Mucosa of rectum (tissue), 2 donors: ENCODE results near the gene GPRC5A.
A peak's percentile ranks its signal among the peaks of the same experiment; 100 is the strongest.

Source experiments
- H3K27ac ChIP-seq, 2 donors: one replicate each; pipeline ENCODE4 v1.7.0; 2013; ENCODE audit warnings: inconsistent platforms in 2 of 2, low read depth in 2 of 2, low read length in 2 of 2
- H3K27me3 ChIP-seq, 2 donors: one replicate each; pipeline ENCODE4 v1.7.0; 2013; ENCODE audit warnings: low read length in 2 of 2; ENCODE audit not compliant: control insufficient read depth in 2 of 2, insufficient read depth in 2 of 2
- H3K36me3 ChIP-seq, 2 donors: one replicate each; pipeline ENCODE4 v1.7.0; 2013; ENCODE audit warnings: low read length in 2 of 2; ENCODE audit not compliant: control insufficient read depth in 2 of 2, insufficient read depth in 2 of 2
- H3K4me1 ChIP-seq, 2 donors: one replicate each; pipeline ENCODE4 v1.7.0; 2013; ENCODE audit warnings: low read length in 2 of 2, mild to moderate bottlenecking in 1 of 2; ENCODE audit not compliant: control insufficient read depth in 2 of 2, insufficient read depth in 2 of 2
- H3K4me3 ChIP-seq, 2 donors: one replicate each; pipeline ENCODE4 v1.7.0; 2013; ENCODE audit warnings: low read length in 2 of 2
- H3K9ac ChIP-seq, 2 donors: one replicate each; pipeline ENCODE4 v1.7.0; 2013; ENCODE audit warnings: low read length in 2 of 2, low read depth in 1 of 2, mild to moderate bottlenecking in 1 of 2
- H3K9me3 ChIP-seq, 2 donors: one replicate each; pipeline ENCODE4 v1.7.0; 2013; ENCODE audit warnings: low read length in 2 of 2; ENCODE audit not compliant: control insufficient read depth in 2 of 2
- donor health status: healthy.
- donor health status: Normal muscosa, but diverticular disease.

Gene GPRC5A

DNA sequence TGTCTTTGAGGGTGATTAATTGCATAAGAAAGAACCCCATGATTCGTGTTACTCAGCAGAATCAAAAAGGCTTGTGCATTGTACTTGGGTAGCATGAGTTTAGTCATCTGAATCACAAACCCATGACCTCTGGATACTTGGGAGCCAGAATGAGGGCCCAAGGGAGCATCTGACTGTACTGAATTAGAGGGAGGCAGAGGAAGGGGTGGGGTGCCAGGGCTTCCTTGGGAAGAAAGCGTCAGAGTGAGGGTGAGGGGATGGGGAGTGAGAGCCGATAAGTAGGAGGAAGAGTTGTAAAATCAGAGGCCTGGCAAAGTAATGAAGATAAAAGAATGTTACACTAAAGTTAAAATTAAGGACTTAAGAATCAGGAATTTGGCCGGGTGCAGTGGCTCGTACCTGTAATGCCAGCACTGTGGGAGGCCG is 30.8 kb downstream of the GPRC5A start:
- peaks cover 0 to 3% of the 10 kb centered on the region in 2 donors for H3K36me3 ChIP-seq
- peaks cover 4 to 7% of the 10 kb centered on the region in 2 donors for H3K4me1 ChIP-seq
- H3K9me3 ChIP-seq, result no peaks in the 10 kb centered on the region
- no peaks in the 10 kb centered on the region for H3K27me3 ChIP-seq
- H3K27ac ChIP-seq, result no peak overlapping the region
- H3K9ac ChIP-seq, result no peak overlapping the region
- H3K4me3 ChIP-seq, result no peak overlapping the region

DNA sequence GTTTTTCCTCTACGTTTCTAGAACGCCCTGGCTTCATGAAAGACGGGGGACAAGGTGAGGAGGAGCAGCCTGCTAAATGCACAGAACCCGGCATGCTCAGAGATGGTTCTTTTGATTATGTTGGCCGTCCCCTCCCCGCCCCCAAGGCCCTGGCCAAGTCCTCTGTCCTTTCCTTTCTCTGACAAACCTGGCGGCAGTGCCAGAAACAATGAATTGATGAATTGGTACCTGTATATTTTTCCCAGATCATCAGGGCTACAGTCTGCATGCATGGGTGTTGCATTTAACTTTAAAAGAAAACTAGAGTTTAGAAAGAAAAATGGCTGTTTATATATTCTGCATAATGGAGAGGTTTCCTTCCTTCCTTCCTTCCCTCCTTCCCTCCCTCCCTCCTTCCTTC is 31.6 kb downstream of the GPRC5A start:
- Histone ChIP-seq H3K4me1 (peaks cover 4 to 7% of the 10 kb centered on the region in 2 donors), H3K9me3 (no peaks in the 10 kb centered on the region), H3K9ac (no peak overlapping the region), H3K27ac (no peak overlapping the region), H3K4me3 (no peak overlapping the region), H3K36me3 (peaks cover 0 to 3% of the 10 kb centered on the region in 2 donors), H3K27me3 (no peaks in the 10 kb centered on the region)

DNA sequence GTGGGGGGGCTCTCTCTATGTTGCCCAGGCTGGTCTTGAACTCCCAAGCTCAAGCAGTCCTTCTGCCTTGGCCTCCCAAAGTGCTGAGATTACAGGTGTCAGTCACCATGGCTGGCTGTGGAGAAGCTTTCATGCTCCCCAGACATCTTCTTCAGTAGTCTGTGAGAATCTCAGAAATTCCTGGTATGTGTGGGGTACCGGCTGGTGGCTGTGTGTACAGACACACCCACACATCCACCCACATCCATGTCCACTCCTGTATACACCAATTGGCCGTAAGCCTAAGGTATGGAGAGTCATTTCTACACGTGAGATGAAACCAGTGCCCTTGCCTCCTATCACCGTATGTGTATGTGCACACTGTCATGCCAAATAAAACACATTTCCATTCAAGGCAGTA is 32.8 kb downstream of the GPRC5A start:
- peaks cover 0 to 3% of the 10 kb centered on the region in 2 donors for H3K36me3 ChIP-seq
- no peaks in the 10 kb centered on the region for H3K9me3 ChIP-seq
- H3K27me3 ChIP-seq, result no peaks in the 10 kb centered on the region
- no peak overlapping the region for H3K27ac ChIP-seq
- no peak overlapping the region for H3K4me3 ChIP-seq
- no peak overlapping the region for H3K9ac ChIP-seq
- peaks cover 4 to 7% of the 10 kb centered on the region in 2 donors for H3K4me1 ChIP-seq

DNA sequence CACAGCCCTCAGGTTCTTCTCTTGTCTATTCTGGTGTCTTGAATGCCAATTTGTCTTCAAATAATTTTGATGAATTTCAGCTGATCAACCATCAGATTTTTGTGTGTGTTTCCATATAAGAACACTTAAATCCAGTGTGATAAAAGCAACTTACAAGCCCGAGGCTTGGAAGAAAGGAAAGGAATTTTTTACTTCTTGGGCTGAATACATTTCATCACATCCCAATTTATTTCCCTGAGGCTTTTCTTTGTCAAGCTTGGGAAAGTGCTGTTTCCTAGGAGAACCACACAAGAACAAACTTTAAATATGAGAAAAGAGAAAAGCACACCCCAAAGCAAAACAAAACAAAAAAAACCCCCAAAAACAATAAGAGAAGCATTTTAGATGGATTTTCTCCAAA is 34.0 kb downstream of the GPRC5A start:
- no peak overlapping the region for H3K9ac ChIP-seq
- H3K4me1 ChIP-seq, result peaks cover 4 to 7% of the 10 kb centered on the region in 2 donors
- no peaks in the 10 kb centered on the region for H3K27me3 ChIP-seq
- no peaks in the 10 kb centered on the region for H3K36me3 ChIP-seq
- no peak overlapping the region for H3K27ac ChIP-seq
- H3K9me3 ChIP-seq, result no peaks in the 10 kb centered on the region
- no peak overlapping the region for H3K4me3 ChIP-seq

DNA sequence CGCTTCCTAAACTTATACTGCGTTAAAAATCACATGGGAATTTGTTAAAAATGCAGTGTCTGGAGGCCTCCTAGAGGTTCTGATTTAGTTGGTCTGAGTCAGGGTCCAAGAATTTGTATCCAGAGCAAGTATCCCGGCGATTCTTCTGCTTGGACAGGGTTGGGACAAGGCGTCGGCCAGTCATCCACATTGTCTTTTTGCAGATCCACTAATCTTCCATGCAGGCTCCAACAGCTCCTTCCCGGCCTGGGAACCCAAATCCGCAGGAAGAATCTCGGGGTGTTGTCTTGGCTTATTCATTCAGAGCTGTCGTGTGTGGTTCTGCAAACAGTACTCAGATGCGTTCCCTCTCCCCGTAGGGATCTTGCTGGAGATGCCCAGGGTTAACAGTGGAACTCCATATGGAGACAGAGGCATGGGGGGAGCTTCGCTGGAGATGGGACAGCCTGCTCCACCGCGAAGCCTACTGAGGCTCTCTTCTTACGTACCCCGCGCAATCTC is 35.3 kb downstream of the GPRC5A start:
- Histone ChIP-seq H3K36me3 (no peaks in the 10 kb centered on the region), H3K9me3 (no peaks in the 10 kb centered on the region), H3K27me3 (no peaks in the 10 kb centered on the region), H3K4me3 (peak overlapping the region; percentile 52 to 53), H3K9ac (peak overlapping the region in 1 of 2 donors; percentile 33), H3K4me1 (peaks cover 4 to 7% of the 10 kb centered on the region in 2 donors), H3K27ac (peak overlapping the region; percentile 63 to 64)

DNA sequence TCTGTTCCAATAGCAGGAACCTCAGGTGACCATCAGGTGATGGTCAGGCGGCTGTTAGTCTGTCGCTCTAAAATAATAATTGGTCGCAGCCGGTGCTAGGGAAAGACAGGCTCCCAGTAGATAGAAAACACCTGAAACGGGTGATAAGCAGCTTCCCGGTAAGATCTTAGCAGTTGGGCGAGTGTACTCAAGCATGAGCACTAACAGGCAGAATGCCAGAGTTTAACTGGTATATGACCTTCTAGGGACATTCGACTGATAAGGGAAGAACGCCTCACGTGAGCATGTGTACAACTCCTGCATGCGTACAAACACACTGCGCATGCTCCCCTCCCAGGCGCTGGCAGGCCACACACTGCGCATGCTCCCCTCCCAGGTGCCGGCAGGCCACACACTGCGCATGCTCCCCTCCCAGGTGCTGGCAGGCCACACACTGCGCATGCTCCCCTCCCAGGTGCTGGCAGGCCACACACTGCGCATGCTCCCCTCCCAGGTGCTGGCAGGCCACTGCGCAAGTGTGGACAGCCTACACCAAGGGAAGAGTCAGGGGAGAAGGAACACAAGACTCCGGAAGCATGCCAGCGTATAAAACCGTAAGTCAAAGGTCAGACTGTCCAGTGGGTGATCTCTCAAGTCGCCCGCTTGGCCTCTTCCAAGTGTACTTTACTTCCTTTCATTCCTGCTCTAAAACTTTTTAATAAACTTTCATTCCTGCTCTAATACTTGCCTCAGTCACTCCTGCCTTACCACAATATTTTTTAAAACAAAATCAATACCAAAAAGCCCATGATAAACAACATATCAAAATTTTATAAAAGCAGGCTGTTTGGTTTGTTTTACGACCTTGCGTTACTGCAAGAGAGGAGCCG is 36.1 kb downstream of the GPRC5A start:
- no peaks in the 10 kb centered on the region for H3K27me3 ChIP-seq
- H3K27ac ChIP-seq, result peak overlapping the region; percentile 63 to 64
- H3K4me3 ChIP-seq, result peak overlapping the region; percentile 74 to 75
- H3K9ac ChIP-seq, result peak overlapping the region; percentile 56 to 68
- H3K4me1 ChIP-seq, result peaks cover 4 to 7% of the 10 kb centered on the region in 2 donors
- no peaks in the 10 kb centered on the region for H3K9me3 ChIP-seq
- H3K36me3 ChIP-seq, result no peaks in the 10 kb centered on the region

DNA sequence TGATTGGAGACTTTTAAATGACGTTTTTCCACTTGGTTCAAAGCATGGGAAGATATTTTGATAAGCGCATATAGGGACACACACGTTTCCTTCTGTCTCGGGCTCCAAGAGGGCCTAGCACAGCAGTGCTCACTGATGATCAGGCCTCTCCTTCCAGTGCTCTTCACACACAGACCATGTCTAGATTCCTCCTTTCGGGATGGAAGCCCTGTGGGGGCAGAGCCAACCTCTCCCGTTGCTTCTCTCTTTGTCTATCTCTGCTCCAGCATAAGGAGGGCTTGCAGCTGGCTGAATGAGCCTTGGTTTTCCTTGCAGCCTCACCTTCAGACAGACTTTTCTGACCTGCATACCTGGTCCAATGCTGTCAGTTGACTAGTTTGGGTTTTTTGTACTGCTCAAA is 38.3 kb downstream of the GPRC5A start:
- Histone ChIP-seq H3K4me3 (no peak overlapping the region), H3K9me3 (no peaks in the 10 kb centered on the region), H3K9ac (no peak overlapping the region), H3K4me1 (peaks cover 4 to 7% of the 10 kb centered on the region in 2 donors), H3K27ac (no peak overlapping the region), H3K27me3 (no peaks in the 10 kb centered on the region), H3K36me3 (no peaks in the 10 kb centered on the region)

DNA sequence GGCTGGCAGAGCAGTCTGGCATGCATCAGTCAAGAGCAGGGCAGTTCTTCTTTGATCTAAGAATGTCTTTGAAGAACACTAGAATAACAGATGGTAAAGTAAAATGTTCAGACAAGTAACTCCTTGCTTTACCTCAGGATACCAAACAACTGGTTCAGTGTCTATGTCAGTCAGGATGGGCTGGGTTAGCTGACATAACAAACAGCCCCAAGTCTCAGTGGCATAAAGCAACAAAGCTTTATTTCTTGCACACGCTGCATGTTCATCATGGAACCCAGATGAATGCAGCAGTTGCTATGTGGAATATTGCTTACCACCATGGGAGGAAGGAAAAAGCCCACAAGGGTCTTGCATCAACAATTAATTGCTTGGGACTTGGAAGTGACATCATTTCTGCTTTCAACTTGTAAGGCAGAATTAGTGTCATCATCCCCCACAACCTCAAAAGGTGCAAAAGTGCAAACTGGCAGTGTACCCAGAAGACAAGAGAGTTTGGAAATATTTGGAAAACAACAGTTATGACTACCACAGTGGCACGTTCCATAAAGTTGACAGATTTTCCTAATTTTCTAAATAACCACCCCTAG is 39.4 kb downstream of the GPRC5A start:
- Histone ChIP-seq H3K4me3 (no peak overlapping the region), H3K27ac (no peak overlapping the region), H3K9me3 (no peaks in the 10 kb centered on the region), H3K36me3 (no peaks in the 10 kb centered on the region), H3K27me3 (no peaks in the 10 kb centered on the region), H3K4me1 (peaks cover 4 to 7% of the 10 kb centered on the region in 2 donors), H3K9ac (no peak overlapping the region)

DNA sequence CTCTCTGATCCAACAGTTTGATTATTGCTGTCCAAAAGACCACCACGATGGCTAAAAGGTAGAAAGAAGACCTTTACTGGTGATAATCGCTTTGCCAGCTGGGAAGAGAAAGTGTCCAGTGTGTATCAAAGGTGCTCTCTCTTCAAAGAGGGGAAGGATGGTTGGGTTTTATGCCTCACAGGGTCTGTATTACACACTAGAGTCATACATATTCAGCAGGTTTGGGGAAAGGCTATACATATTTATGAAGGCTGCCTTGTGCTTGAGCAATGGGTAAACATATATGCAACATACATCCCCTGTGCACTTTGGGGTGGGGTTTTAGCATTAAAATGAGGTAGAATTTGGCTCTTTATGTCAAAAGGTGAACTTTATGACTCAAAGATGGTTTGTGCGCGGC is 42.4 kb downstream of the GPRC5A start:
- H3K27me3 ChIP-seq, result no peaks in the 10 kb centered on the region
- no peaks in the 10 kb centered on the region for H3K4me1 ChIP-seq
- H3K9me3 ChIP-seq, result no peaks in the 10 kb centered on the region
- H3K9ac ChIP-seq, result no peak overlapping the region
- no peaks in the 10 kb centered on the region for H3K36me3 ChIP-seq
- H3K4me3 ChIP-seq, result no peak overlapping the region
- H3K27ac ChIP-seq, result no peak overlapping the region

DNA sequence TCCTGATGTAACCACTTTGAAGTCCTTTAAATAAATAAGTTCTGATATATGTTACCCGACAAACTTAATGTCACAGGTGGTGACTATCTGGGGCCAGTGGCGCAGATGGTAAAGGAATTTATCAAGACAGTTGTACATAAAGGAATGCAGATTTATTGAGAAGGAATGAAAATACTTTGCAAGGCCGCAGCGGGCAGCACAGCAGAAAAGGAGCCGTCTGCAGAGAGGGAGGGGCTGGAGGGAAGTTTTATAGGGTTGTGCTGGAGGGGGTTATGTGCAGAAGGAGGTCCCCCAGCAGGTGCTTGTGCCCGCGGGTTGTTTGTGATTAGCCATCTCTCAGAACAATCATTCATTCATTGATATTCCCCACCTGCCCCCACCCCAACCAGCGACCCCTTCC is 43.2 kb downstream of the GPRC5A start:
- H3K27ac ChIP-seq, result no peak overlapping the region
- no peaks in the 10 kb centered on the region for H3K27me3 ChIP-seq
- H3K9ac ChIP-seq, result no peak overlapping the region
- no peak overlapping the region for H3K4me3 ChIP-seq
- H3K36me3 ChIP-seq, result no peaks in the 10 kb centered on the region
- H3K9me3 ChIP-seq, result no peaks in the 10 kb centered on the region
- H3K4me1 ChIP-seq, result no peaks in the 10 kb centered on the region
